Bladder microvascular endothelial cell (primary cell): Measurements from ENCODE around the gene CCDC150. TPM values are rescaled to one million over a fixed set of nuclear protein-coding genes. Genes with fewer than 3 reads are reported as not detected.

Source experiments
- total RNA-seq: library from RNA; depleted of rRNA; stranded (reverse); fragments of >200 nt; gene quantifications from 2 replicates; pipeline ENCODE4 v1.2.3, GENCODE V29; 2014

CCDC150 gene
- 5.0 and 14.6 TPM in 2 replicates for total RNA-seq

DNA sequence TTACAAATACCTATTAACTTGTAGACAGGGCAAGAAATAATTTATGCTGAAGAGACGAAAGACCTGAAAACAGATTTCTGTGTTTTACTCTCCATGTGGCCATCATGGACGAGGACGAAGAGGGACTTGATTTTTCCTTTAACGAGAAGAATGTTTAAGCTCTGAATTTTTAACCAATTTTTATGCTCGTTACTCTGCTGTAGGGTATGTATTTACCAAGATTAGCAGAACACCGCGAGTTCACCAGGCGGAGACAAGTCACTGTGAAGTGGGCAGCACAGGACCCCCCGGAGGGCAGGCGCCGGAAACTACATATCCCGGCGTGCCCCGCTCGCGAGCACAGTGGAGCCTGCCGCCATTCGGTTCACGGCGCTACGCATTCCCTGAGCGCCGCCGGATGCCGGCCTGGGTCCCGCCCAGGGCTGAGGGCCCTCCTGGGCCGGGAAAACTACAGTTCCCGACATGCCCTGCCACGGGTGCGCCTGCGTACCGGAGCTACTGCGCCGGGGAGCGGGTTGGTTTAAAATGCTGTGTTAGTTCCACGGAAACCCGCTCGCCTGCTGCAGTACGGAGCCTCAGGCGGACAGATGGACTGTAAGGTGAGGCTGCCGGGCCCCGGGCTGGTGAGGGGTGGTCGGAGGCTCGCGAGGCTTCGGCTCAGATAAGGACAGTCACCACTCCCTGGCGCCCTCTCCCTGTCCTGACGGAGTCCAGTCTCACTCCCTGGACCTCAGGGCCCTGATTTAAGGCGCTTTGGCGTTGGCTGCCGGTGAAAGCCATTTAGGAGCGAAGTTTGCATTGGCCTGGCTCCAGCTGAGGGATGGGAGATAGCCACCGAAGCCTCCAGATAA is at the start of gene CCDC150:
TSS of gene CCDC150 (plus strand) at position 536 of the 851 bp plus-strand sequence. CDS start at position 588, 52 bp downstream.

DNA sequence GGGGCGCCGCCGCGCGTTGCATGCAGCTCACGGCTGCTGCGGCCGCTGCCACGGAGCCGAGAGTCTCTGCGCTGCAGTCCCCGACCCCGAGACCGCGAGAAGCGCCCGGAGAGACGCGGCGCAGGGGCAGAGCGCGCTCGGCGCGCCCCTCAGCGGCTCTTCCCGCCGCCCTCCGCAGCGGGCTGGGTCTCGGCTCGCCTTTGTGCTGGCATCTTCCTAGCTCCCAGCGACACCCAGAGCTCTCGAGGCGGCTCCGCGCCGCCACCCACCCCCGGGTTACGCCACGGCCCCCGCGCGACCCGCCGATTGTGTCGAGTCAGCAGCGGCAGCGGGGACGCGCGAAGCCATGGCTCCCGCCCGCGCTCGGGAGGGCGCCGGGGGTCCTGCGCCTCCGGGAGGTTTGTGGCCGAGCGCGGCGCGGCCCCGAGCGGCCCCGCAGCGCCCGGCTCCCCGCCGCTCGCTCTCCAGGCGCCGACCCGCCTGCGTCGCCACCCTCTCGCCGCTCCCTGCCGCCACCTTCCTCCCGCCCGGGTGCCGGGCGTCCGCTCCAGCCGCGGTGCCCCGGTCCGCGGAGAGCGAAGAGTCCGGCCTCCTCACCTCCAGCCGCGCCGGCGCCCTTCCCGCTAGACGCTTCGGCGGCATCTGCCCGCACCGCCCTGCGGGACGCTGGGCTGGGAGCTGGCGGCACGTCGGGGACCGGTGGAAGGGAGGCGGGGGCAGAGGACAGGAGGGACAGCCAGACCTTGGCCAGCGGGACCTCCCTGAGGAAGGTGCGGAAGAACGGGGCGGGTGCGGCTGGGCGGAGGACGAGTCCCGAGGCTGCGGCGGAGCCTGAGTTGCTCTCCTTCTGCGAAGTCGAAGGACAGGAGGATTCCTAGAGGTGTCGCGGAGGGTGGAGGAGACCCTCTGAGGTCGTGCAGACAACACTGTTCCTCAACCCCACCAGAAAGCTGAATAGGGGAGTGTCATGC is 46.3 kb upstream of the CCDC150 start, which contains the start of gene HECW2:
TSS of gene HECW2 (minus strand) at position 644 of the 971 bp plus-strand sequence.

Other genes starting within 250 kb of the CCDC150 start
- gene HECW2, start 46.2 kb upstream of the CCDC150 start, total RNA-seq: 49.1 and 106 TPM in 2 replicates
- 24.1 and 59.6 TPM in 2 replicates for gene GTF3C3, start 160.0 kb downstream of the CCDC150 start, total RNA-seq
- 0.06 TPM in 1 of 2 replicates, not detected in the other for gene C2orf66, start 169.6 kb downstream of the CCDC150 start, total RNA-seq